NT2/D1 (cell line): ENCODE results near the gene DDC.

Experiments used
- SUZ12 ChIP-seq: IDR thresholded peaks from 2 replicates; pipeline ENCODE4 v1.6.1; 2011; ENCODE audit not compliant: insufficient read length, insufficient read depth; ENCODE audit errors: extremely low read depth
- YY1 ChIP-seq: IDR thresholded peaks from 2 replicates; pipeline ENCODE4 v1.6.1; 2011; ENCODE audit not compliant: insufficient read length, insufficient read depth
- ZNF274 ChIP-seq: IDR thresholded peaks from 2 replicates; pipeline ENCODE4 v1.6.1; 2011; ENCODE audit warnings: mild to moderate bottlenecking, low read depth, low read length

- TF ChIP-seq ZNF274 (no peak), YY1 (no peak), SUZ12 (no peak)
These were observed 59.5 kb downstream of the DDC start for GRCh38 chr7:50505553-50506210.
